IMR-90 (cell line): ENCODE results near the gene LAMA3.

Experiments used
- CTCF ChIP-seq: conservative IDR thresholded peaks from 2 replicates; pipeline ENCODE4 v1.5.1; 2012; ENCODE audit warnings: mild to moderate bottlenecking, low read depth, low read length, improper control_type of control experiment
- MAZ ChIP-seq: IDR thresholded peaks from 2 replicates; pipeline ENCODE4 v1.6.1; 2012; ENCODE audit warnings: low read depth, mild to moderate bottlenecking, low read length, improper control_type of control experiment, moderate library complexity, borderline replicate concordance
- POLR2A ChIP-seq: IDR thresholded peaks from 2 replicates; pipeline ENCODE4 v1.6.1; 2012; ENCODE audit warnings: mild to moderate bottlenecking, low read depth, low read length
- USF2 ChIP-seq: fragments of 150-350 bp; IDR thresholded peaks from 2 replicates; pipeline ENCODE4 v1.6.1; 2017; ENCODE audit warnings: mild to moderate bottlenecking, antibody characterized with exemption, low read length, low read depth

DNA sequence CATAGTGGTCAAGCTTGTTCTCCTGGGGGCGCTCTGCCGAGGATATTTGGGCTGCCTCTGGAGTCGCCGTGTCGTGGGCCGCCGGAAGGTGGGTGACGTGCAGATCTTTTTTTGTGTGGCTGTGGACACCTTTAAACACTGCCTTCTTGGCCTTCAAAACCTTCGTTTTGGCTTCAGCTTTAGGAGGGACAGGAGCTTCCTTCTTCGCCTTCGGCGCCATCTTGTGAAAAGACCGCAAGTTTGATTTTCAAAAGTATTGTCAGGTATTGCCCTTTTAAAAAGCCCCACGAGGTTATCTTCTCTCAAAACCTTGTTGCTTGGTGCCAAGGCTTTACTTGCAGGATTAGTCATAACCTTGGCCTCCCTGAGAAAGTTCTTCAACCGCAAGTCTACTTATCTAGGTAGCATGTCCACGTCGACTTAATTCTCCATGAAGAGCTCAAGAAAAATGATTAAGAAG is 20.8 kb downstream of the LAMA3 start:
- TF ChIP-seq USF2: no peak
- TF ChIP-seq POLR2A: no peak
- no peak for TF ChIP-seq CTCF
- no peak for TF ChIP-seq MAZ
